Measurements from ENCODE around the gene TMEM145.
"Not testable (repeated sequence)": the region's sequence is repeated elsewhere in the genome, so short reads cannot be mapped to it uniquely, and the experiment has no call there.

Gene TMEM145

GRCh38 chr19:42313096-42313839, at the start of gene TMEM145:
TSS of gene TMEM145 (plus strand) at chr19:42313309. CDS start at chr19:42313377, 68 bp downstream.
- Mint-ChIP-seq H3K27me3 (peaks cover 60% of the 10 kb centered on the region), H3K9me3 (no peaks in the 10 kb centered on the region), H3K4me1 (ENCODE audit: low read depth) (peaks cover 21% of the 10 kb centered on the region), H3K27ac (no peak within 1 kb of the TSS), H3K4me3 (peak within 1 kb of the TSS; percentile 39), H3K36me3 (ENCODE audit: low read depth) (no peaks in the 10 kb centered on the region)
- intact Hi-C loops (cut with micrococcal nuclease) = no loop called here

GRCh38 chr19:42266105-42266504, 47.0 kb upstream of the TMEM145 start:
- intact Hi-C loops (cut with micrococcal nuclease); H3K27ac Mint-ChIP-seq; H3K4me3 Mint-ChIP-seq; H3K9me3 Mint-ChIP-seq; H3K36me3 Mint-ChIP-seq (ENCODE audit: low read depth); H3K27me3 Mint-ChIP-seq: not testable (repeated sequence)
- peaks cover 29% of the 10 kb centered on the region for H3K4me1 Mint-ChIP-seq (ENCODE audit: low read depth)

- H3K9me3 Mint-ChIP-seq; H3K27ac Mint-ChIP-seq; H3K27me3 Mint-ChIP-seq; intact Hi-C loops (cut with micrococcal nuclease); H3K4me3 Mint-ChIP-seq: not testable (repeated sequence)
- Mint-ChIP-seq H3K36me3 (ENCODE audit: low read depth) (peaks cover 11% of the 10 kb centered on the region), H3K4me1 (ENCODE audit: low read depth) (peaks cover 36% of the 10 kb centered on the region)
Measured at GRCh38 chr19:42266928-42267603, 46.0 kb upstream of the TMEM145 start.

DNA sequence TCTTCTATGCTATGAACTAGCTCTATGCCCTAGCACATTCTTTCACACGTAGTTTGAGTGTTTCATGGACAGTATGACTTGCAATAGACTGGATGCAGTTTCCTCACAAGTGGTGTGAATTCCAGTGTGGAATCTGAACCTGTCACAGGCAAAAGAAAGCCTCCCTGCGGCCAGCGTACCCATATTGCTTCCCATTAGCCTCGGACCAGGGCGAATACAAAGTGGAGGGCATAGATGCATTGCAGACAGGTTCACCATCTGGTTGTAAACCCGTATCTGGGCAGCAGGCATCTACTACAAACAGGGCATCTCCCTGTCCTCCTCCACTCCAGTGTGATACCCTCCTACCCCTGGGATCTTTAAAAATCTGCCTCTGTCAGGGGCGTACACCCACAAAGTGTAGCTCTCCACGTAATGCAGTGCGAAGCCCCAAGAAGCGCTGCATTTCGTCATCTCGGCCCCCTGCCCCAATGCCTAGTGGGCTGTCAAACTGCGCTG, 45.4 kb upstream of the TMEM145 start:
- Mint-ChIP-seq H3K27ac (no peak overlapping the region), H3K4me1 (ENCODE audit: low read depth) (peaks cover 34% of the 10 kb centered on the region), H3K4me3 (no peak overlapping the region), H3K9me3 (no peaks in the 10 kb centered on the region), H3K36me3 (ENCODE audit: low read depth) (peaks cover 18% of the 10 kb centered on the region), H3K27me3 (peaks cover 1% of the 10 kb centered on the region)
- intact Hi-C loops (cut with micrococcal nuclease) = loop anchor here (1.0 to 2.0 kb wide), 2 partner anchors 11 to 15 kb away; no protein-coding TSS in a partner anchor

GRCh38 chr19:42268142-42268703, 44.9 kb upstream of the TMEM145 start:
- no peak overlapping the region for H3K27ac Mint-ChIP-seq
- no peaks in the 10 kb centered on the region for H3K9me3 Mint-ChIP-seq
- H3K36me3 Mint-ChIP-seq (ENCODE audit: low read depth) = peaks cover 23% of the 10 kb centered on the region
- intact Hi-C loops (cut with micrococcal nuclease) = loop anchor here (1.0 to 2.0 kb wide), 2 partner anchors 12 to 15 kb away; no protein-coding TSS in a partner anchor
- H3K4me3 Mint-ChIP-seq = no peak overlapping the region
- H3K27me3 Mint-ChIP-seq = no peaks in the 10 kb centered on the region
- H3K4me1 Mint-ChIP-seq (ENCODE audit: low read depth) = peaks cover 33% of the 10 kb centered on the region

GRCh38 chr19:42268704-42269477, 44.2 kb upstream of the TMEM145 start, which contains the start of gene CIC:
TSS of gene CIC (plus strand) at chr19:42269252. CDS start at chr19:42271784, 2,532 bp downstream.
- intact Hi-C loops (cut with micrococcal nuclease) = loop anchor here (1.0 to 2.0 kb wide), 2 partner anchors 13 to 14 kb away; no protein-coding TSS in a partner anchor
- Mint-ChIP-seq H3K27ac (no peak within 1 kb of the TSS), H3K4me1 (ENCODE audit: low read depth) (peaks cover 40% of the 10 kb centered on the region), H3K9me3 (no peaks in the 10 kb centered on the region), H3K4me3 (peak within 1 kb of the TSS; percentile 90), H3K36me3 (ENCODE audit: low read depth) (peaks cover 30% of the 10 kb centered on the region), H3K27me3 (no peaks in the 10 kb centered on the region)

- peaks cover 48% of the 10 kb centered on the region for H3K4me1 Mint-ChIP-seq (ENCODE audit: low read depth)
- no peaks in the 10 kb centered on the region for H3K27me3 Mint-ChIP-seq
- peaks cover 38% of the 10 kb centered on the region for H3K36me3 Mint-ChIP-seq (ENCODE audit: low read depth)
- no peaks in the 10 kb centered on the region for H3K9me3 Mint-ChIP-seq
- H3K27ac Mint-ChIP-seq = no peak overlapping the region
- intact Hi-C loops (cut with micrococcal nuclease) = loop anchor here (2.0 kb wide), 1 partner anchor 13 kb away; no protein-coding TSS in a partner anchor
- H3K4me3 Mint-ChIP-seq = peak overlapping the region; percentile 90
Measured at GRCh38 chr19:42269478-42270345, 43.4 kb upstream of the TMEM145 start.

GRCh38 chr19:42270346-42271044, 42.6 kb upstream of the TMEM145 start:
- intact Hi-C loops (cut with micrococcal nuclease) = no loop called here
- no peak overlapping the region for H3K27ac Mint-ChIP-seq

GRCh38 chr19:42271045-42271419, 42.1 kb upstream of the TMEM145 start:
- Mint-ChIP-seq H3K27me3 (no peaks in the 10 kb centered on the region), H3K4me3 (peak overlapping the region; percentile 90), H3K9me3 (no peaks in the 10 kb centered on the region), H3K4me1 (ENCODE audit: low read depth) (peaks cover 61% of the 10 kb centered on the region), H3K27ac (no peak overlapping the region), H3K36me3 (ENCODE audit: low read depth) (peaks cover 50% of the 10 kb centered on the region)
- intact Hi-C loops (cut with micrococcal nuclease) = no loop called here

More at GRCh38 chr19:42270346-42271044, 42.6 kb upstream of the TMEM145 start:
- Mint-ChIP-seq H3K4me3 (peak overlapping the region; percentile 90), H3K9me3 (no peaks in the 10 kb centered on the region), H3K36me3 (ENCODE audit: low read depth) (peaks cover 46% of the 10 kb centered on the region), H3K27me3 (no peaks in the 10 kb centered on the region), H3K4me1 (ENCODE audit: low read depth) (peaks cover 56% of the 10 kb centered on the region)

GRCh38 chr19:42271861-42272534, 41.1 kb upstream of the TMEM145 start:
- Mint-ChIP-seq H3K4me1 (ENCODE audit: low read depth) (peaks cover 67% of the 10 kb centered on the region), H3K27ac (no peak overlapping the region), H3K36me3 (ENCODE audit: low read depth) (peaks cover 53% of the 10 kb centered on the region), H3K9me3 (no peaks in the 10 kb centered on the region), H3K27me3 (no peaks in the 10 kb centered on the region), H3K4me3 (no peak overlapping the region)
- intact Hi-C loops (cut with micrococcal nuclease) = no loop called here

DNA sequence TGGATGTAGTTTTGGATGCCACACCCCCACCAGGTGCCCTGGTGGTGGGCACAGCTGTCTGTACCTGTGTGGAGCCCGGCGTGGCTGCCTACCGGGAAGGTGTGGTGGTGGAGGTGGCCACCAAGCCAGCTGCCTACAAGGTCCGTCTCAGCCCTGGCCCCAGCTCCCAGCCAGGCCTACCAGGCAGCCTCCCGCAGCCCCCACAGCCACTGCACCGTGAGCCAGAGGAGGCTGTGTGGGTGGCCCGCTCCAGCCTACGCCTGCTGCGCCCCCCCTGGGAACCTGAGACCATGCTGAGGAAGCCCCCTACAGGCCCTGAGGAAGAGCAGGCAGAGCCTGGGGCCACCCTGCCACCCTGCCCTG, 40.6 kb upstream of the TMEM145 start:
- intact Hi-C loops (cut with micrococcal nuclease) = no loop called here
- H3K27ac Mint-ChIP-seq = peak overlapping the region; percentile 11

DNA sequence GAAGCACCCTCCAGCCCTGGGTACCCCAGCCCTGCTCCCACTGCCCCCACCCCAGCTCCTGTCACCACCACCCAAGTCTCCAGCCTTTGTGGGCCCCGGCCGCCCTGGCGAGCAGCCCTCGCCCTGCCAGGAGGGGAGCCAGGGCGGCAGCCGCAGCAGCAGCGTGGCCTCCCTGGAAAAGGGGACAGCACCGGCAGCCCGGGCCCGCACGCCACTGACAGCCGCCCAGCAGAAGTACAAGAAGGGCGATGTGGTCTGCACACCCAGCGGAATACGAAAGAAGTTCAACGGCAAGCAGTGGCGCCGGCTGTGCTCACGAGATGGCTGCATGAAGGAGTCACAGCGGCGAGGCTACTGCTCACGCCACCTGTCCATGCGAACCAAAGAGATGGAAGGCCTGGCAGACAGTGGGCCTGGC, 40.1 kb upstream of the TMEM145 start:
- Mint-ChIP-seq H3K36me3 (ENCODE audit: low read depth) (peaks cover 63% of the 10 kb centered on the region), H3K27ac (peak overlapping the region; percentile 11), H3K27me3 (no peaks in the 10 kb centered on the region), H3K9me3 (no peaks in the 10 kb centered on the region), H3K4me1 (ENCODE audit: low read depth) (peaks cover 76% of the 10 kb centered on the region), H3K4me3 (no peak overlapping the region)
- intact Hi-C loops (cut with micrococcal nuclease) = no loop called here

More for the DNA sequence above, 40.6 kb upstream of the TMEM145 start:
- no peaks in the 10 kb centered on the region for H3K27me3 Mint-ChIP-seq
- H3K4me3 Mint-ChIP-seq = no peak overlapping the region
- H3K9me3 Mint-ChIP-seq = no peaks in the 10 kb centered on the region
- H3K36me3 Mint-ChIP-seq (ENCODE audit: low read depth) = peaks cover 58% of the 10 kb centered on the region
- H3K4me1 Mint-ChIP-seq (ENCODE audit: low read depth) = peaks cover 71% of the 10 kb centered on the region

Measured in dendritic cell treated with granulocyte-macrophage colony-stimulating factor and Interleukin-4, amounts not matched to agents 40 ng/mL and 50 ng/mL, for 4 days (primary cell).